ENCODE data around the gene ITGBL1.

GRCh38 chr13:101552786-101553185, 100.3 kb downstream of the ITGBL1 start:
- TF ChIP-seq CTCF (conservative IDR thresholded peaks at IDR 0.05; ENCODE audit: low read depth, low read length) (no peak), EZH2phosphoT487 (IDR thresholded peaks at IDR 0.05; ENCODE audit: borderline replicate concordance, low read length) (no peak), EZH2 (IDR thresholded peaks at IDR 0.05; ENCODE audit: low read length, unreplicated experiment) (no peak)
